Frontal cortex (tissue), 4 donors: ENCODE results near the gene GART. TPM values are rescaled to one million over a fixed set of nuclear protein-coding genes. Genes with fewer than 3 reads are reported as not detected.

Source experiments
- DNase-seq, 2 donors: peaks; one replicate each; pipeline ENCODE4 v3.0.0; 2012; ENCODE audit warnings: low spot score in 2 of 2
- FAIRE-seq: peaks from 2 replicates; lab custom pipeline; 2012; peaks lifted over from hg19 to GRCh38; lab: Jason Lieb, UNC
- total RNA-seq: library from RNA; depleted of rRNA; stranded (reverse); fragments of >200 nt; gene quantifications from one replicate; pipeline ENCODE4 v1.2.3, GENCODE V29; 2014
- donor health status: control.
- donor health status: control.
- donor health status: control.

Gene GART
- total RNA-seq, 1 donor from 2014 or later: 83.2 TPM

- DNase-seq (no peak), FAIRE-seq (no peak)
Observed at GRCh38 chr21:33554982-33555344, 13.0 kb upstream of the GART start.

GRCh38 chr21:33554236-33554981 lies 12.5 kb upstream of the GART start:
- no peak for DNase-seq
- FAIRE-seq: no peak

- no peak for DNase-seq
- FAIRE-seq: no peak
Observed at GRCh38 chr21:33552999-33553598, 11.2 kb upstream of the GART start.

GRCh38 chr21:33552093-33552998 lies 10.4 kb upstream of the GART start:
- FAIRE-seq: no peak
- DNase-seq: no peak

- FAIRE-seq (no peak), DNase-seq (no peak)
Observed at GRCh38 chr21:33551664-33552063, 9.7 kb upstream of the GART start.

GRCh38 chr21:33550772-33551660 lies 9.1 kb upstream of the GART start:
- FAIRE-seq: no peak
- no peak for DNase-seq

GRCh38 chr21:33549848-33550771 lies 8.2 kb upstream of the GART start:
- FAIRE-seq: no peak
- DNase-seq: no peak

- no peak for DNase-seq
- FAIRE-seq: no peak
Observed at GRCh38 chr21:33546086-33546485, 4.2 kb upstream of the GART start.

GRCh38 chr21:33544451-33545195 lies 2.7 kb upstream of the GART start:
- FAIRE-seq (no peak), DNase-seq (no peak)

GRCh38 chr21:33543505-33544129 lies 1.7 kb upstream of the GART start:
- DNase-seq (no peak), FAIRE-seq (no peak)

- no peak for FAIRE-seq
Observed at GRCh38 chr21:33542640-33543504, 955 bp upstream of the GART start, which contains the start of gene SON. TSS of gene SON (plus strand) at chr21:33543038. CDS start at chr21:33543093, 55 bp downstream.

GRCh38 chr21:33541105-33541711 lies 709 bp downstream of the GART start:
- FAIRE-seq: no peak
- no peak for DNase-seq

More at GRCh38 chr21:33542640-33543504, 955 bp upstream of the GART start, which contains the start of gene SON:
- DNase-seq: peak; percentile 92

GRCh38 chr21:33540711-33541104 lies 1.2 kb downstream of the GART start:
- DNase-seq: no peak
- FAIRE-seq: no peak

GRCh38 chr21:33539616-33540015 lies 2.3 kb downstream of the GART start:
- no peak for DNase-seq
- no peak for FAIRE-seq

- no peak for FAIRE-seq
- no peak for DNase-seq
Observed at GRCh38 chr21:33537212-33537611, 4.7 kb downstream of the GART start.

GRCh38 chr21:33531007-33531406 lies 10.9 kb downstream of the GART start:
- FAIRE-seq: no peak
- DNase-seq: no peak
